ENCODE data around the gene GFOD2.
A peak's percentile ranks its signal among the peaks of the same experiment; 100 is the strongest.
"Not testable (repeated sequence)": the region's sequence is repeated elsewhere in the genome, so short reads cannot be mapped to it uniquely, and the experiment has no call there.

The GFOD2 gene, protein sequence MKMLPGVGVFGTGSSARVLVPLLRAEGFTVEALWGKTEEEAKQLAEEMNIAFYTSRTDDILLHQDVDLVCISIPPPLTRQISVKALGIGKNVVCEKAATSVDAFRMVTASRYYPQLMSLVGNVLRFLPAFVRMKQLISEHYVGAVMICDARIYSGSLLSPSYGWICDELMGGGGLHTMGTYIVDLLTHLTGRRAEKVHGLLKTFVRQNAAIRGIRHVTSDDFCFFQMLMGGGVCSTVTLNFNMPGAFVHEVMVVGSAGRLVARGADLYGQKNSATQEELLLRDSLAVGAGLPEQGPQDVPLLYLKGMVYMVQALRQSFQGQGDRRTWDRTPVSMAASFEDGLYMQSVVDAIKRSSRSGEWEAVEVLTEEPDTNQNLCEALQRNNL

DNA sequence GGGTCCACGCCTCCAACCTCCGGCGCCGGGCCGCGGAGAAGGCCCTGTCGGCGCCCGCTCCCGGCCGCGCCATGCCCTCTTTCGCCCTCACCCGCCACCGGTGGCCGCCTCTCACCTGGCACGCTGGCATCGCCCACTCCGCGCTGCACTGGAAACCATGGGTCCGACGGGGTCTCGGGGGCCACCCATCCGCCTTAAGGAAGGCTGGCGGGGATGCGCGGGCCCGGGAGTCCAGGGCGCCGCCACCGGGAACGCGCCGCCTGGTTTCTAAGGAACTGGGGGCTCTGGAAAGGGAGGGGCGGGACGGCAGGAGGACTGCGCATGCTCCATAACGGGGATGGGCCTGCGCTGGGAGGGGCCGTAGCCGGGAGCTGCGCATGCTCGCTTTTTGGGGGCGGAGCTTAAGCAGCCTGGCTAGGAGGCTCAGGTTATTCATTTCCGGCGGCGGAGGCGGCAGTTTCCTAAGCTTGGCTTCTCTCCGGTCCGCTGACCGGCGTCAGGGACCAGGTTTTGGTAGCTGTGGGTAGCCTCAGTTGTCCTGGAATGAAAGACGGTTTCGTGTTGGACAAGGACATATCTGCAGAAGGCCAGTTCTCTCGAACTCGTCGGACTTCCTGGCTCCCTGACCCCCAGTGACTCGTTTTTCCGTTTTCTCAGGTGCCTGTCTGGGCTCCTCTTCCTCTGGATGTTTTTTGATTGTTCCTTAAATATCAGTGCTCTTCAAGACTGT lies at the start of gene GFOD2:
Gene GFOD2 (minus strand): TSS at position 269 of the 730 bp plus-strand sequence. CDS start 33,601 bp downstream, outside the sequence.
- DNase-seq (ENCODE audit: low read depth), result peak; percentile 97

DNA sequence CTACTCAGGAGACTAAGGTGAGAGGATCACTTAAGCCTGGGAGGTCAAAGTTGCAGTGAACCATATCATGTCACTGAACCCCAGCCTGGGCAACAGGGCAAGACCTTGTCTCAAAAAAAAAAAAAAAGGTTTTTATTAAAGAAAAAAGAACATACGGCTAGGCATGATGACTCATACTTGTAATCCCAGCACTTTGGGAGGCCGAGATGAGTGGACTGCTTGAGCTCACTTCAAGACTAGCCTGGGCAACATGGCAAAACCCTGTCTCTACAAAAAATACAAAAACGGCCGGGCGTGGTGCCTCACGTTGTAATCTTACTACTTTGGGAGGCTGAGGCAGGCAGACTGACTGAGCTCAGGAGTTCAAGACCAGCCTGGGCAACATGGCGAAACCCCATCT lies 48.8 kb upstream of the GFOD2 start:
- no peak for DNase-seq (ENCODE audit: low read depth)

DNA sequence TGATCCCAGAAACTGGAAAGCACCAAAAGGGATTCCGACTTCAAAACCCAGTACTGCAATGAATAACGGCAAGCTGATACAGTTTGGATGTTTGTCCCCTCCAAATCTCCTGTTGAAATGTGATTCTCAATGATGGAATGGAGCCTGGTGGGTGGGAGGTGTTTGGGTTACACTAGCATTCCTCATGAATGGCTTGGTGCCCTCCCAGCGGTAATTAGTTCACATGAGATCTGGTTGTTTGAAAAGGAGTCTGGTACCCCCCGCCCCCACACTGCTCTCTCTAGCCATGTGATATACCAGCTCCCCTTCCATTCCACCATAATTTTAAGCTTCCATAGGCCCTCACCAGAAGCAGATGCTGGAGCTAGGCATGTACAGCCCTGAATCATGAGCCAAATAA lies 47.2 kb upstream of the GFOD2 start:
- DNase-seq (ENCODE audit: low read depth), result no peak

DNA sequence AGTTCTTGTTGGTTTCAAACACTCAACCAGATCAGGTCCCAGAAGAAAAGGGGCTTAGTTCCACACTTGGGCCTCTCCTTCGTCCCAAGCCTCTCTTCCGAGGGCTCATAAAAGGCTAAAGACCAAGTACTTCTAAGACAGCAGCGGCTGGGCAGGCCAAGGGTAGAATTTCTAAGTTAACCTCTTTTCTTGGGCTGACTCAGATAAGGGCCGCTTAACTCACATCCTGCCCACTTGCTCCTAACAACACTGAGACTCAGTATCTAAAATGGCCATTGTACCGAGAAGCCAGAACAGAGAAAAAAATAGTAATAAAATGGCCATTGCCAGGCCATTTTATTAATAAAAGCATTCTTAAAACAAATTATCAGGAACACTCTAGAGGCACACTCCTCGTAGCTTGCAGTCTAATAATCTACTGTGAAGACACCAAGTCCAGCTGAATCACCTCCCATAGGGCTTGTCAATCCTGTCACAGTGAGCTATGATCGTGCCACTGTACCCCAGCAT lies 45.1 kb upstream of the GFOD2 start:
- DNase-seq (ENCODE audit: low read depth), result no peak

DNA sequence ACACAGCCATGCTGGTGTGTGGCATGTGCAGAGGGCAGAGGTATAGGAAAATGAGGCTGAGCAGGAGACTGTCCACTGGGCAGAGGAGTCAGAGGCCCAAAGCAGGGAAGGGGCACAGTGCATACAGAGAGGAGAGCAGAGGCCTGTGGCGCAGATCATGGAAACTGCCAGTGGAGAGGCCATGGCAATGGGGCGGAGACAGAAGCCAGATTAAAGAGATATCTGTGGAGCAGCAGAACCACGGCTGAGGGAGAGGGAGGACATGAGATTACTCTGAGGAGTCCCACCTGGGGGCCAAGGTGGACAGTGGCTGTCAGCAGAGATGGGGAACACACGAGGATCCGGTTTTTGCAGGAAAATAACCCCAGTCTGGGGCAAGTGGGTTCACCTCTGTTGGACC lies 44.0 kb upstream of the GFOD2 start:
- no peak for DNase-seq (ENCODE audit: low read depth)

DNA sequence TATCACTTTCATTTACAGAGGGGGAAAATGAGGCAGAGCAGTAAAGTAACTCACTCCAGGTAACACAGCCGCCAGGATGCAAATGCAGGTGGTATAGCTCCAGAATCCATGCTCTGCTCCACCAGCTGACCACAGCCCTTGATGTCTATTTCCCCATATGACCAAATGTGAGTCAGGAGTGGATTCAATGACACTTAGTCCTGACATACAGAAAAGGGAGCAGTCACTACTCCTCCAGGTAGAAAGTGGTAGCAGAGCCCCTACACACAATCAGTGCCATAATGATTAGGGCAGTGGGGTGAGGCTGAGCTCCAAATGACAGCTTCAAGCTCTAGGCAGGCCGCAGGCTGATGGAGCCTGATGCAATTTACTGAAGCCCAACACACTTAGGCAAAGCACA lies 43.3 kb upstream of the GFOD2 start:
- DNase-seq (ENCODE audit: low read depth), result no peak

DNA sequence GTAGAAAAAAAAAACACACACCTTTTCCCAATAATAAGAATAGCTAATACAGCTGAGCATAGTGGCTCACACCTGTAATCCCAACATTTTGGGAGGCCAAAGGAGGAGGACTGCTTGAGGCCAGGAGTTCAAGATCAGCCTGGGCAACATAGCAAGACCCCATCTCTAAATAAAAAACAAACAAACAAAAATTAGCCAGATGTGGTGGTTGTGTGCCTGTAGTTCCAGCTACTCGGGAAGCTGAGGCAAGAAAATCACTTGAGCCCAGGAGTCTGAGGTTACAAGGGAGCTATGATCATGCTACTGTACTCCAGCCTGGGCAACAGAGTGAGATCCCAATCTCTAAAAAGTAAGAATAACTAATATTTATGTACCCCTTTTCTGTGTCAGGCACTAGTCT lies 42.8 kb upstream of the GFOD2 start:
- DNase-seq (ENCODE audit: low read depth), result no peak

DNA sequence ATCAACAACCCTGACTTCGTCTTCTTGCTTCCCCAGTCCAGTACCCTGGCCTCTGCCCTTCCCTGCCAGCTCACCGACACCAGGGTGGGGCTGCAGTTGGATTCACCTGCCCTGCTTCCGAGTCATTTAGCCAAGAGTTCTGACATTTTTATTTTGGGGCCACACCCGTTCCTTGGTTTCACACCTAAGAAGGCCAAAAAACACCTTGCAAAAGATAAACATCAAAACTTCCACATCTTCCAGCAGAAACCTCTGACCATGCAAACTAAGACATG lies 41.8 kb upstream of the GFOD2 start:
- DNase-seq (ENCODE audit: low read depth), result no peak

DNA sequence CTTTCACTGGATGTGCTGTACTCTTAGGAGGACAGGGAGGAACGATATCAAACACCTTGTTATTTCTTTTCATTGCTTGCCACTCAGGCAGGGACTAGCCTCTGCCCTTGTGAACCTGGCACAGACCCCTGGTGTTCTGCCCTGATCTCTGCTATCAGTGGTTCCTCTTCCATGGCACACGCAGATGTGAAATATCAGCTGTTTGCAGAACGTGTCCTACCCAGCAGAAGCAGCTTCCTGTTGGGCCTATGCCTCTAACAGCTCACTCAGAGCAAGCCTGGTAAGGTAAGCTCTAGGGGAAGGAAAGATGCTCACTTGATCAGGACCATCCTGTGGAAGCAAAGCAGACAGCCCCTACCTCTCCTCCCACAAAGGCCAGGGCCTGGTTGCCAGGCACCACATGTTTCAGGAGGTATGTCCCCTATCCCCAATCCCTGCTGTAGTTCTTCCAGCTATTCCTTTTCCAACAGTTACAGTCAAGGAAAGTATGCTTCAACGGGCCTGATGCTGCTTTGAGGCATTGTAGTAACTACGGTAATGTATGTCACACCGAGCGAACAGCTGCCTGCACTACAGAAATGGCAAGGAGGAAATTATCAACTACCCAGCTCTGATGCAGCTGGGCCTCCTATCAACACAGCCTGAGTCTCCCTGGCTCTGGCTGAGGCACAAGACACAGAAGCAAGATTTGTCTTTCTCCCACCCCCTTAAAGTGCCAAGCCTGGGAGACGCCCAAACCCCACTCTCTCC lies 41.3 kb upstream of the GFOD2 start:
- no peak for DNase-seq (ENCODE audit: low read depth)

DNA sequence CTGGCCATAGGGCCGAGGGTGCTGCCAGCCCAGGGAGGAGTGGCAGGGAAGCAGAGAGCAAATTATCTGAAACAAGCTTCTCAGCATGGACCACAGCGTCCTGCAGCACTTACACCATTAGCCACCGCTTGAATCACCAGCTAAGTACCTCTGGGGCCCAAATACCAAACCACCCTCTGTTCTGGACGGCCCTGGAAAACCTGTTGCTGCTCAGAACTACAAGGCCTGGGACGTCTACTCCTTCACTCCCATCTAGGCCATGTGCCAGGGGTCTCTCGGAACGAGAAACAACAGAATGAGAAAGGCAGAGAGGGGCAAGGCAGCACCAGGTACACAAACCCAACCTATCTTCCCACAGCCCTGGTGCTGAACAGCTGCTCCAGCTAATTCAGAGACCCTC lies 39.9 kb upstream of the GFOD2 start:
- no peak for DNase-seq (ENCODE audit: low read depth)

DNA sequence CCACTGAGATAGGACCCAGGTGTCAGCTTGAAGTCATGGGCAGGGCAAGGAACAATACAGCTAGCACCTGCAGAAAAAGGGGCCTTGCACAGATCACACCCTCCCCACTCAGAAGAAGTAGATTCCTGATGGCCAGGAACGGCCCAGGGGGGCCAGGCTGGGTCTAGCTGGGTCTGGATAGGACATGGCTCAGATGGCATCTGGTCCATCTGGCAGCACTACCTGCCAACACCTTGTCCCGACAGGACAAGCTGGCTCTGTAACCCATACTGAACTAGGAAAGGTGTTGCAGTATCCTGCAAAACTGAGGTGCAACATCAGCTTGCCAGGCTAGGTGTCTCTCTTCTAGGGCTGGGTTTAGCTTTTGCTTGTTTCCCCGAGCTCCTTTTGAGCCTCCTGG lies 38.9 kb upstream of the GFOD2 start:
- no peak for DNase-seq (ENCODE audit: low read depth)

DNA sequence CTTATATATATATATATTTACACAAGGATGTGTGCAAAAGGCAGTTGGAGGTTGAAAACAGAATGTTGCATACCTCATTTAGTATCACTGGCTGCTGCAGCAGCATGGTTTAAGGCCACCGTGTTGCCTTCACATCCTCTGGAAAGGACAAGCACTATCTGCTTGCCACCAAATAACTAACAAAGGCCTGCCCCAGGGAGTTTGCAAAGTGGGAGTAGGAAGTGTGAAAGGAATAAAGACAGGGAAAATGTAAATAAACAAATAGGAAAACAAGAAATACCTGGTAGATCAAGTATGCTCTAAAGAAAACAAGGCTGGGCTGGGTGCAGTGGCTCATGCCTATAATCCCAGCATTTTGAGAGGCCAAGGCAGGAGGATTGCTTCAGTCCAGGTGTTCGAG lies 33.5 kb upstream of the GFOD2 start:
- no peak for DNase-seq (ENCODE audit: low read depth)

DNA sequence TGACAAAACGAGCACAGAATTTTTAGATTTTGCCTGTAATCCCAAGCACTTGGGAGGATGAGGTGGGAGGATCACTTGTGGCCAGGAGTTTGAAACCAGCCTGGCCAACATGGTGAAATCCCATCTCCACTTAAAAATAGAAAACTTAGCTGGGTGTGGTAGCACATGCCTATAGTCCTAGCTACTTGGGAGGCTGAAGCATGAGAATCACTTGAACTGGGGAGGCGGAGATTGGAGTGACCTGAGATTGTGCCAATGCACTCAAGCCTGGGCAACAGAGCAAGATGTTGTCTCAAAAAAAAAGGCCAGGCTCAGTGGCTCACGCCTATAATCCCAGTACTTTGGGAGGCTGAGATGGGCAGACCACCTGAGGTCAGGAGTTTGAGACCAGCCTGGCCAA lies 32.2 kb upstream of the GFOD2 start:
- not testable (repeated sequence) for DNase-seq (ENCODE audit: low read depth)

DNA sequence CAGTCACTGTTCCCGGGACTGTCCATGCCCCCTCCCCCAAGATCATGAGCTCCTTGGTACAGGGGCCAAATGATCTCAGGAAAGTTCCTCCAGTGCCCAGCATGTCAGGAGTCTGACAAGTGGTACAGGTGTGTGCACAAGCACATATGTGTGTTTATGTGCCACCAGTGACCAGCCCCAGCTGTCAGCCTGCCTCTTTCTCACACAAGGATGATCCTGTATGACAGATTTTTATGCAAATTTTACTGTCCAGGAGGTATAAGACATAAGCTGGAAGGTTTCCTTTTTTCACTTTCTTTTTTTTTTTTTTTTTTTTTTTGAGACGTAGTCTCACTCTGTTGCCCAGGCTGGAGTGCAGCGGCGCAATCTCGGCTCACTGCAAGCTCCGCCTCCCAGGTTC lies 31.4 kb upstream of the GFOD2 start:
- DNase-seq (ENCODE audit: low read depth), result no peak

DNA sequence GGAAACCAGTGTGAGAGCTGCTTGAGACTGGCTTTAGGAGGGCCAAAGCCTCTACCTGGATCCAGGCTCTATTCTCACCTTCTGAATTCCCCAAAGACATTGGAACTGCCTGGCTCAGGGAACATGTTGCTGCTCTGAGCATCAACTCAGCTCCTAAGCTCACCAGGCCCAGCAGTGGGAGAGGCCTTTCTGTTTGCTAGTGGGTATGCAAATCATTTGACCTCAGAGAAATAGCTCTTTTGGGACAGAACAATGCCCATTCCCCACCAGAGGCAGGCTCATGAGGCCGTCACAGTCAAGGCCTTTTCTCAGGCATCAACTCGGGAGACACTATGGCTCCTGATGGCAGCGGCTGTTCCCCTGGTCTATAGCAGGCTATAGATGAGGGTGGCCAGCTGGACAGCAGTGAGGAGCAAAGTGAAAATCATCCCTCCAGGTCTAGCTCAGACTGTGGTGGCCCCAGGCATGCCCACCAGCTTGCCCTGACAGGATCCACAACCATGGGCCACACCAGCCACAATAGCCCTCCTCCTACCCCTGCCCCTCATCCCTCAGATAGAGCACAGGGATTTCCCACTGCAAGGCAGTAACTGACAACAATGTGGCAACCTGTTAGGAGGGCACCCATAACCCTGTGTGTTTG lies 30.4 kb upstream of the GFOD2 start:
- no peak for DNase-seq (ENCODE audit: low read depth)

DNA sequence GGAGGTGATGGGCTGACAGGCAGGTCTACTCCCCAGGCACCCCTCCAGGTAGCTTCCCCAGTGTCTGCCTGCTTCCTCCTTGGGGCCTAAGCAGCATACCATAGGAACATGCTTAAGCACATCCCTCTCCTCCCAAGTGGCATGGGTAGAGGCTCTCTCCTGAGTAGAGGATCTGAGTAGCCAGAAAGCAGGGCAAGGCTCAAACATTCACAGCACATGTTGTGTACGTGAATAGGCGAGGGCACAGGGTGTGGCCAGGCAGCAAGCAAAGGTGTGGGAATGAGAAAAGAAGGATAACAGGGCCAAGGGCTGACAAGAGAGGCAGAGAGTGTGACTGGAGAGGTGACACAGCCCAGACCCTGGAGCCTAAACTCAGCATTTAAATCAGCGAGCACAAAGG lies 29.7 kb upstream of the GFOD2 start:
- no peak for DNase-seq (ENCODE audit: low read depth)

DNA sequence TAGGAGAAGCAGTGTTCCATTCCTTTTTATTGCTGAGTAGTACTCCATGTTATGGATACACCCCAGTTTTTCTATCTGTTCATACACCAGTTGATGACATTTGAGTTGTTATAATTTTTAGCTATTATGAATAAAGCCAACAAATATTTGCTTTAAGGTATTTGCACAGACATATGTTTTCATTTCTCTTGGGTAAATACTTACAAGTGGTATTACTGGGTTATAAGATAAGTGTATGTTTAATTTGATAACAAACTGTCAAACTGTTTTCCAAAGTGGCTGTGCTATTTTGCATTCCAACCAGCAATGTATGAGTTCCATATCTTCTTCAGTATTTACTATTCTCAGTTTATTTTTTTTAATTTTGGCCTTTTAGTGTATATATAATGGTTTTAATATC lies 27.7 kb upstream of the GFOD2 start:
- no peak for DNase-seq (ENCODE audit: low read depth)

DNA sequence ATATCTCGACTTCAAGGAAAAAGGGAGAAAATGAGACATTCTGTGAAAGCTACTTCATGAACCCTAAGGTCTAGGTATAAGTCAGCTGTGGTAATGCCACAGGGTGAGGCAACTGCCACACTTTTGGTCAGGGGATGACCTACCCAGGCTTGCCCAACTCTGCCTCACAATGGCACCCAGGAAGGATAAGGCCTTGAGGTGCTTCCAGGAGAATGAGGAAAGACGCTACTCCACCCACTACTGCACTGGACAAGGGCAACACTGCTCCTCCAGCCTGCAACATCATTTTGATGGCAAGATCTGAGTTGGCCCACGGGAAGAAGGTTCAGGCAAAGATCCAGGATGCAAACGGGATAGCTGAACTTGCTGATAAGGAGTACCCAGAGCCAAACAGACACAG lies 22.0 kb upstream of the GFOD2 start:
- no peak for DNase-seq (ENCODE audit: low read depth)

DNA sequence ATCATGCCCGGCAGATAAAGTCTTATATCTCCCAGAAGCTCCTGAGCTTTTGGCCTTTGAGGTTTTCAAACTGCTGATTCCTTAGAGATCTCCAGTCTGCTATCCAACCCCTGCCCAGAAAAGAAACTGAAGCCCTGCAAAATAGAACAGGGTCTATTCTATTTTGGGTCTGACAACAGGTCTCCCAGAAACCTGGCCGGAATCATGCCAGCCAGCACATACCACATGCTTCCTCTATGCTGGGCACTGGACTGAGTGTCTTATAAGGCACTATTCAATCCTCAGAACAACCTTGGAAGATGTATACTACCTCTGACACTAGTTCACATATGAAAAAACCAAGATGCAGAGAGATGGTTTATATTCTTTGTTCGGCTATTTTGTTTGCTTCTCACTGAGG lies 21.3 kb upstream of the GFOD2 start:
- DNase-seq (ENCODE audit: low read depth), result no peak

DNA sequence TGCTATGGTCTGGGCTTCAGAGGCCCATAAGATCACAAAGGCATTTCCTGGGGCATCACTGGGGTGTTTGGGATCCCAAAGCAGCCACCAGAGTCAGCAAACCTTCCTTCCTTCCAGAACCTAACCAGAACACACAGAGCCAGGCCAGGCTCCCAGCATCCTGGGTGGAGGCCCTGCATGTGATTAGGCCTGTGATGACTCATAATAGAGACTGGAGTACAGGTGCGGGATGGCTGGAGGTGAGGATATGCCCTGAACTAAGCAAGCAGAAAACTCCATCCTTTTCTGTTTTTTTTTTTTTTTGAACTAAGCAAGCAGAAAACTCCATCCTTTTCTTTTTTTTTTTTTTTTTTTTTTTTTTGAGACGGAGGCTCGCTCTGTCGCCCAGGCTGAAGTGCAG lies 17.7 kb upstream of the GFOD2 start:
- DNase-seq (ENCODE audit: low read depth), result no peak

DNA sequence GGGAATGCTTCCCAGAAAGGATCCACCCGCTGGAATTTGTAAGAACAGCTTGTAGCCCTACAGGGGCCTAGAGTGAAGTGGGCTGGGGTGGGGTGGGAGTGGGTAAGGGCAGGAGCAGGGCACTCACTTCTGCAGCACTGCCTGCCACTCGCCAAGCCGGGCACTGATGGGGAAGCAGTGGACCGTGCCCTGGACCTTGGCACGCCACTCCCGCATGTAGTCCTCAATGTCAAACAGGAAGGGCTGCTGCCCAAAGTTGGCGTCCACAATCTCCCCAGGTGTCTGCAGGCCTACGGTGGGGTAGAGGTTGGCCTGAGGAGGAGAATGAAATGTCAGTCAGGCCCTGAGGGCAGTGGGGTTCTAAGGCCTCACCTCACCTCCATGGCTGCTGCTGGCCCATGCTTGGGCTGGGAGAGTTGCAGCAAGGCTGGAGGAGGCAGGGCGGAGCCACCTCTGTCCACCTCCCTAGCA lies 15.7 kb upstream of the GFOD2 start:
- DNase-seq (ENCODE audit: low read depth), result no peak

DNA sequence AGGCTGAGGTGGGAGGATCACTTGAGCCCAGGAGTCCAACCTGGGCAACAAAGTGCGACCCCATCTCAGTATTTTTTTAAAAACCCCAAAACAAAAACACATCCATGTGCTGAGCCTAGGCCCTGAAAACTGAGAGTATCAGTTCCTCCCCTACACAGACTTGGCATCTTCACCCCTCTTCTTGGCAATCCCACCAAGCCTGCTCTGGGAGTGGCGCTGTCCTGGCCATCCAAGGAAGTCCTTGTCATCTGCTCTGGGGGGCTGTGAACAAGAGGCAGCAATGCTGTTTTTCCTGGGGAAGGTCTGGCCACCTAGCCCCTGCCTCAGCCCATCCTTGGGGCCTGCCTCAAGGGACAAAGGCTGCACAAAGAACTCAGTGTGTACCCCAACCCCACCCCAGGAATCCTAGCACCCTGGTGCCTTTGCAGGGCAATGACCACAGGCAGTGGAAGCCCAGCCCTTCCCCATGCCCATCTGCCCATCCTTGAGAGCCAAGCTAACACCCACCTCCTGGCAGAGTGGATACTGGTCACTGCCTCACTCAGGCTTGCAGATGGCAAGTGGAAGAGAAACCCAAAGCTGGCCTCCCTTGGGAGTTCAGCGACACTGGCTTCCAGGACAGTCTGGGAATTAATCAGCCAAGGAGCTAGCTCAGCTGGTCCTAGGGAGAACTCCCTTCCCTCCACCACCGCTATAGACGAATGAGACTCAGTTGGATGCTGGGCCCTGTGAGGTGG lies 14.8 kb upstream of the GFOD2 start:
- DNase-seq (ENCODE audit: low read depth), result no peak
